ENCODE measurements around the gene RALGPS1.
"Not testable (repeated sequence)": the region's sequence is repeated elsewhere in the genome, so short reads cannot be mapped to it uniquely, and the experiment has no call there.

Gene RALGPS1

GRCh38 chr9:127136880-127137639 lies 222.5 kb downstream of the RALGPS1 start:
- DNase-seq (ENCODE audit: low read depth in 2 of 2), result no peak

GRCh38 chr9:127137640-127138360 lies 223.2 kb downstream of the RALGPS1 start:
- no peak for DNase-seq (ENCODE audit: low read depth in 2 of 2)

GRCh38 chr9:127138444-127138843 lies 223.9 kb downstream of the RALGPS1 start:
- no peak for DNase-seq (ENCODE audit: low read depth in 2 of 2)

- DNase-seq (ENCODE audit: low read depth in 2 of 2), result no peak
Observed at GRCh38 chr9:127139071-127139731, 224.6 kb downstream of the RALGPS1 start.

- no peak for DNase-seq (ENCODE audit: low read depth in 2 of 2)
Observed at GRCh38 chr9:127139775-127140174, 225.2 kb downstream of the RALGPS1 start.

- no peak for DNase-seq (ENCODE audit: low read depth in 2 of 2)
Observed at GRCh38 chr9:127140181-127140580, 225.6 kb downstream of the RALGPS1 start.

GRCh38 chr9:127140842-127141675 lies 226.5 kb downstream of the RALGPS1 start:
- no peak for DNase-seq (ENCODE audit: low read depth in 2 of 2)

GRCh38 chr9:127142291-127142690 lies 227.7 kb downstream of the RALGPS1 start:
- DNase-seq (ENCODE audit: low read depth in 2 of 2), result no peak

GRCh38 chr9:127142931-127143464 lies 228.4 kb downstream of the RALGPS1 start:
- no peak for DNase-seq (ENCODE audit: low read depth in 2 of 2)

- DNase-seq (ENCODE audit: low read depth in 2 of 2), result no peak
Observed at GRCh38 chr9:127143920-127144465, 229.4 kb downstream of the RALGPS1 start.

- DNase-seq (ENCODE audit: low read depth in 2 of 2), result no peak
Observed at GRCh38 chr9:127144670-127145445, 230.3 kb downstream of the RALGPS1 start.

- not testable (repeated sequence) for DNase-seq (ENCODE audit: low read depth in 2 of 2)
Observed at GRCh38 chr9:127146841-127147240, 232.3 kb downstream of the RALGPS1 start.

- DNase-seq (ENCODE audit: low read depth in 2 of 2), result no peak
Observed at GRCh38 chr9:127147251-127147650, 232.7 kb downstream of the RALGPS1 start.

- DNase-seq (ENCODE audit: low read depth in 2 of 2), result no peak
Observed at GRCh38 chr9:127148014-127148413, 233.4 kb downstream of the RALGPS1 start.

- DNase-seq (ENCODE audit: low read depth in 2 of 2), result no peak
Observed at GRCh38 chr9:127149010-127149409, 234.4 kb downstream of the RALGPS1 start.

GRCh38 chr9:127149463-127150390 lies 235.1 kb downstream of the RALGPS1 start:
- DNase-seq (ENCODE audit: low read depth in 2 of 2), result no peak

- DNase-seq (ENCODE audit: low read depth in 2 of 2), result no peak
Observed at GRCh38 chr9:127153501-127153900, 238.9 kb downstream of the RALGPS1 start.

GRCh38 chr9:127154003-127154389 lies 239.4 kb downstream of the RALGPS1 start:
- DNase-seq (ENCODE audit: low read depth in 2 of 2), result no peak

Measured in activated CD4-positive, alpha-beta T cell treated with anti-CD3 and anti-CD28 coated beads for 24 hours (primary cell).